ENCODE data around the gene CALCOCO2. TPM values are rescaled to one million over a fixed set of nuclear protein-coding genes. Genes with fewer than 3 reads are reported as not detected.
"Not testable (repeated sequence)": the region's sequence is repeated elsewhere in the genome, so short reads cannot be mapped to it uniquely, and the experiment has no call there.

CALCOCO2 gene
- total RNA-seq, 4 donors from 2014 or later = 167 to 302 (median 232) TPM

GRCh38 chr17:48869821-48870318, 39.0 kb downstream of the CALCOCO2 start:
- WGBS, 2 donors = 69 to 70% methylated on average over 6 of the region's 6 CpGs
- no peak for TF ChIP-seq EP300 (IDR thresholded peaks at IDR 0.05)
- no peak for TF ChIP-seq POLR2A (IDR thresholded peaks at IDR 0.05)
- no peak for TF ChIP-seq CTCF (IDR thresholded peaks at IDR 0.05)
- peak overlapping the region in 1 of 4 donors; percentile 47 for H3K27ac ChIP-seq

GRCh38 chr17:48871035-48871550, 40.3 kb downstream of the CALCOCO2 start:
- DNase-seq (ENCODE audit: low spot score in 2 of 2) = no peak
- Histone ChIP-seq H3K4me3 (no peak overlapping the region), H3K4me1 (peaks cover 0 to 48% (median 11%) of the 10 kb centered on the region in 4 donors), H3K36me3 (peaks cover 0 to 4% (median 0%) of the 10 kb centered on the region in 3 donors), H3K27ac (peak overlapping the region in 2 of 4 donors; percentile 36 to 68), H3K27me3 (no peaks in the 10 kb centered on the region), H3K9me3 (no peaks in the 10 kb centered on the region)
- TF ChIP-seq POLR2A (IDR thresholded peaks at IDR 0.05) (no peak), CTCF (IDR thresholded peaks at IDR 0.05) (no peak), EP300 (IDR thresholded peaks at IDR 0.05) (no peak)
- WGBS, 2 donors = 72 to 80% methylated on average over 4 of the region's 4 CpGs

More at GRCh38 chr17:48869821-48870318, 39.0 kb downstream of the CALCOCO2 start:
- peaks cover 0 to 48% (median 11%) of the 10 kb centered on the region in 4 donors for H3K4me1 ChIP-seq
- H3K27me3 ChIP-seq = no peaks in the 10 kb centered on the region
- no peak overlapping the region for H3K4me3 ChIP-seq
- no peaks in the 10 kb centered on the region for H3K9me3 ChIP-seq
- peaks cover 0 to 17% (median 5%) of the 10 kb centered on the region in 3 donors for H3K36me3 ChIP-seq
- DNase-seq (ENCODE audit: low spot score in 2 of 2) = no peak

GRCh38 chr17:48871551-48872351, 40.9 kb downstream of the CALCOCO2 start:
- Histone ChIP-seq H3K4me3 (no peak overlapping the region), H3K27me3 (no peaks in the 10 kb centered on the region), H3K36me3 (no peaks in the 10 kb centered on the region), H3K27ac (peak overlapping the region in 3 of 4 donors; percentile 36 to 68 (median 54)), H3K9me3 (no peaks in the 10 kb centered on the region), H3K4me1 (peaks cover 0 to 48% (median 11%) of the 10 kb centered on the region in 4 donors)
- peak; percentile 32 to 45 for DNase-seq (ENCODE audit: low spot score in 2 of 2)
- TF ChIP-seq CTCF (IDR thresholded peaks at IDR 0.05) (no peak), POLR2A (IDR thresholded peaks at IDR 0.05) (no peak), EP300 (IDR thresholded peaks at IDR 0.05) (peak; percentile 18 to 51)
- 34 to 36% methylated on average over 11 of the region's 11 CpGs for WGBS, 2 donors

GRCh38 chr17:48872409-48872808, 41.6 kb downstream of the CALCOCO2 start:
- H3K27ac ChIP-seq = peak overlapping the region in 3 of 4 donors; percentile 10 to 68 (median 54)
- H3K36me3 ChIP-seq; H3K9me3 ChIP-seq; DNase-seq (ENCODE audit: low spot score in 2 of 2); H3K27me3 ChIP-seq; H3K4me3 ChIP-seq: not testable (repeated sequence)
- peaks cover 0 to 48% (median 11%) of the 10 kb centered on the region in 4 donors for H3K4me1 ChIP-seq
- 71 to 92% methylated on average over 3 of the region's 3 CpGs for WGBS, 2 donors

GRCh38 chr17:48873209-48873608, 42.4 kb downstream of the CALCOCO2 start:
- Histone ChIP-seq H3K36me3 (no peaks in the 10 kb centered on the region), H3K27me3 (no peaks in the 10 kb centered on the region), H3K4me1 (peaks cover 0 to 48% (median 11%) of the 10 kb centered on the region in 4 donors), H3K27ac (peak overlapping the region in 2 of 4 donors; percentile 10 to 68), H3K9me3 (no peaks in the 10 kb centered on the region), H3K4me3 (no peak overlapping the region)
- no peak for DNase-seq (ENCODE audit: low spot score in 2 of 2)
- 13 to 35% methylated on average over 1 of the region's 1 CpG for WGBS, 2 donors
- TF ChIP-seq EP300 (IDR thresholded peaks at IDR 0.05) (peak in 1 of 2 donors; percentile 9), CTCF (IDR thresholded peaks at IDR 0.05) (no peak)

Data from tibial nerve (tissue), 4 donors.